Muscle of leg (tissue), 11 donors: ENCODE data around the gene CENPS. TPM values are rescaled to one million over a fixed set of nuclear protein-coding genes. Genes with fewer than 3 reads are reported as not detected.
"Not testable (repeated sequence)": the region's sequence is repeated elsewhere in the genome, so short reads cannot be mapped to it uniquely, and the experiment has no call there.

ENCODE experiments used
- DNase-seq: peaks from one replicate; pipeline ENCODE4 v3.0.0; 2013
- H3K27ac ChIP-seq: one replicate; pipeline ENCODE4 v1.5.1; 2013; ENCODE audit warnings: mild to moderate bottlenecking, low read length, control low read depth
- H3K27me3 ChIP-seq: one replicate; pipeline ENCODE4 v1.6.1; 2013; ENCODE audit warnings: low read length; ENCODE audit not compliant: control insufficient read depth, insufficient read depth
- H3K36me3 ChIP-seq: one replicate; pipeline ENCODE4 v1.6.1; 2013; ENCODE audit warnings: low read length; ENCODE audit not compliant: control insufficient read depth, insufficient read depth
- H3K4me1 ChIP-seq: one replicate; pipeline ENCODE4 v1.6.1; 2013; ENCODE audit warnings: low read length; ENCODE audit not compliant: control insufficient read depth, insufficient read depth
- H3K4me3 ChIP-seq: one replicate; pipeline ENCODE4 v1.5.1; 2013; ENCODE audit warnings: low read length, control low read depth
- H3K9me3 ChIP-seq: replicated peaks from 2 replicates; pipeline ENCODE4 v1.6.1; 2013; ENCODE audit warnings: low read depth, low read length; ENCODE audit not compliant: control insufficient read depth
- WGBS: methylation state at CpG from one replicate; pipeline ENCODE4 v1.1.5; 2013; ENCODE audit warnings: missing lambda C conversion rate; ENCODE audit not compliant: insufficient coverage; 5-methylcytosine and 5-hydroxymethylcytosine counted together
- polyA plus RNA-seq, 8 donors: library from polyadenylated mRNA; unstranded; fragments of 120-200 nt; gene quantifications; one replicate each; pipeline versions ENCODE4 v1.2.1 to v1.2.3, GENCODE V29; 2013; ENCODE audit warnings: inconsistent platforms in 1 of 8, low replicate concordance in 1 of 8; ENCODE audit not compliant: insufficient read length in 8 of 8, insufficient read depth in 1 of 8
- total RNA-seq: library from RNA; stranded (reverse); fragments of 120-200 nt; gene quantifications from one replicate; pipeline ENCODE4 v1.2.4, GENCODE V29; 2013

CENPS gene
- total and polyA plus RNA-seq, 9 donors: 5.4 to 11.7 (median 10.6) TPM

GRCh38 chr1:10470043-10470442, 39.8 kb downstream of the CENPS start:
- no peaks in the 10 kb centered on the region for H3K9me3 ChIP-seq
- H3K36me3 ChIP-seq: peaks cover 31% of the 10 kb centered on the region
- DNase-seq: no peak
- no CpG with 5 or more reads among the region's 4 CpGs for WGBS
- H3K4me1 ChIP-seq: peaks cover 4% of the 10 kb centered on the region
- no peak overlapping the region for H3K27ac ChIP-seq
- no peak overlapping the region for H3K4me3 ChIP-seq
- no peaks in the 10 kb centered on the region for H3K27me3 ChIP-seq

- Histone ChIP-seq H3K4me3 (peak overlapping the region; percentile 91), H3K4me1 (peaks cover 8% of the 10 kb centered on the region), H3K27me3 (no peaks in the 10 kb centered on the region), H3K9me3 (no peaks in the 10 kb centered on the region), H3K27ac (peak overlapping the region; percentile 85), H3K36me3 (peaks cover 21% of the 10 kb centered on the region)
- no peak for DNase-seq
- 1% methylated on average over 21 of the region's 23 CpGs for WGBS
These were observed 41.4 kb downstream of the CENPS start for GRCh38 chr1:10471411-10472219.

- peak; percentile 99 for DNase-seq
These were observed 42.2 kb downstream of the CENPS start, which contains the start of gene DFFA for GRCh38 chr1:10472220-10473144. Gene DFFA, minus strand, starts transcription at chr1:10472529. Its CDS starts 71 bp downstream, at chr1:10472458.

GRCh38 chr1:10473145-10473765, 43.0 kb downstream of the CENPS start:
- Histone ChIP-seq H3K27ac (peak overlapping the region; percentile 4), H3K9me3 (no peaks in the 10 kb centered on the region), H3K4me1 (peaks cover 8% of the 10 kb centered on the region), H3K36me3 (peaks cover 10% of the 10 kb centered on the region), H3K27me3 (no peaks in the 10 kb centered on the region), H3K4me3 (no peak overlapping the region)
- WGBS: 96% methylated on average over 10 of the region's 23 CpGs
- DNase-seq: no peak

More at GRCh38 chr1:10472220-10473144, 42.2 kb downstream of the CENPS start, which contains the start of gene DFFA:
- Histone ChIP-seq H3K4me1 (peaks cover 8% of the 10 kb centered on the region), H3K27me3 (no peaks in the 10 kb centered on the region), H3K9me3 (no peaks in the 10 kb centered on the region), H3K27ac (peak within 1 kb of the TSS; percentile 85), H3K36me3 (peaks cover 17% of the 10 kb centered on the region), H3K4me3 (peak within 1 kb of the TSS; percentile 91)
- 0% methylated on average over 38 of the region's 59 CpGs for WGBS

- H3K9me3 ChIP-seq, H3K4me1 ChIP-seq: not testable (repeated sequence)
- peak overlapping the region; percentile 80 for H3K27ac ChIP-seq
These were observed 44.0 kb downstream of the CENPS start for GRCh38 chr1:10474309-10474612.

GRCh38 chr1:10474613-10475507, 44.6 kb downstream of the CENPS start, which contains the start of gene PEX14:
Gene PEX14, plus strand, starts transcription at chr1:10474950. Its CDS starts 17 bp downstream, at chr1:10474967.
- Histone ChIP-seq H3K36me3 (peaks cover 6% of the 10 kb centered on the region), H3K4me3 (peak within 1 kb of the TSS; percentile 93), H3K9me3 (no peaks in the 10 kb centered on the region), H3K4me1 (peaks cover 8% of the 10 kb centered on the region), H3K27me3 (no peaks in the 10 kb centered on the region), H3K27ac (peak within 1 kb of the TSS; percentile 80)
- peak; percentile 95 for DNase-seq
- 15% methylated on average over 32 of the region's 50 CpGs for WGBS

More at GRCh38 chr1:10474309-10474612, 44.0 kb downstream of the CENPS start:
- not testable (repeated sequence) for DNase-seq, H3K27me3 ChIP-seq, H3K36me3 ChIP-seq
- H3K4me3 ChIP-seq: peak overlapping the region; percentile 93
- 80% methylated on average over 9 of the region's 10 CpGs for WGBS

- Histone ChIP-seq H3K36me3 (peaks cover 3% of the 10 kb centered on the region), H3K4me1 (peaks cover 8% of the 10 kb centered on the region), H3K9me3 (no peaks in the 10 kb centered on the region), H3K27me3 (no peaks in the 10 kb centered on the region), H3K27ac (peak overlapping the region; percentile 80), H3K4me3 (peak overlapping the region; percentile 93)
- 0% methylated on average over 4 of the region's 13 CpGs for WGBS
- no peak for DNase-seq
These were observed 45.3 kb downstream of the CENPS start for GRCh38 chr1:10475510-10475909.

GRCh38 chr1:10479296-10479695, 49.1 kb downstream of the CENPS start:
- Histone ChIP-seq H3K4me3 (no peak overlapping the region), H3K36me3 (peaks cover 3% of the 10 kb centered on the region), H3K4me1 (peaks cover 4% of the 10 kb centered on the region), H3K27ac (no peak overlapping the region), H3K9me3 (no peaks in the 10 kb centered on the region), H3K27me3 (no peaks in the 10 kb centered on the region)
- DNase-seq: no peak
- WGBS: 60% methylated on average over 1 of the region's 8 CpGs

GRCh38 chr1:10480614-10481013, 50.4 kb downstream of the CENPS start:
- Histone ChIP-seq H3K9me3 (no peaks in the 10 kb centered on the region), H3K27me3 (no peaks in the 10 kb centered on the region), H3K36me3 (peaks cover 3% of the 10 kb centered on the region), H3K4me3 (no peak overlapping the region), H3K4me1 (peaks cover under 1% of the 10 kb centered on the region), H3K27ac (no peak overlapping the region)
- DNase-seq: no peak
- no CpG with 5 or more reads among the region's 2 CpGs for WGBS
